Activated T-cell treated with anti-CD3 and anti-CD28 coated beads, Interleukin-2, amount 50 U/mL, for 24 hours (primary cell): Measurements from ENCODE around the gene ANKRD63.
A peak's percentile ranks its signal among the peaks of the same experiment; 100 is the strongest.

Source experiments
- DNase-seq: peaks from one replicate; pipeline ENCODE4 v3.0.0-alpha.2; 2020
- H3K27ac Mint-ChIP-seq: 2 replicates; pipeline ENCODE4 v1.8.0; 2020; ENCODE audit warnings: mild to moderate bottlenecking, mixed read lengths
- H3K27me3 Mint-ChIP-seq: 2 replicates; pipeline ENCODE4 v1.8.0; 2020; ENCODE audit warnings: mixed read lengths
- H3K36me3 Mint-ChIP-seq: 2 replicates; pipeline ENCODE4 v1.8.0; 2020; ENCODE audit warnings: low read depth, mixed read lengths
- H3K4me1 Mint-ChIP-seq: 2 replicates; pipeline ENCODE4 v1.8.0; 2020; ENCODE audit warnings: low read depth, mixed read lengths
- H3K4me3 Mint-ChIP-seq: 2 replicates; pipeline ENCODE4 v1.8.0; 2020; ENCODE audit warnings: mild to moderate bottlenecking, moderate library complexity, mixed read lengths
- H3K9me3 Mint-ChIP-seq: 2 replicates; pipeline ENCODE4 v1.8.0; 2020; ENCODE audit warnings: mixed read lengths

The ANKRD63 gene

DNA sequence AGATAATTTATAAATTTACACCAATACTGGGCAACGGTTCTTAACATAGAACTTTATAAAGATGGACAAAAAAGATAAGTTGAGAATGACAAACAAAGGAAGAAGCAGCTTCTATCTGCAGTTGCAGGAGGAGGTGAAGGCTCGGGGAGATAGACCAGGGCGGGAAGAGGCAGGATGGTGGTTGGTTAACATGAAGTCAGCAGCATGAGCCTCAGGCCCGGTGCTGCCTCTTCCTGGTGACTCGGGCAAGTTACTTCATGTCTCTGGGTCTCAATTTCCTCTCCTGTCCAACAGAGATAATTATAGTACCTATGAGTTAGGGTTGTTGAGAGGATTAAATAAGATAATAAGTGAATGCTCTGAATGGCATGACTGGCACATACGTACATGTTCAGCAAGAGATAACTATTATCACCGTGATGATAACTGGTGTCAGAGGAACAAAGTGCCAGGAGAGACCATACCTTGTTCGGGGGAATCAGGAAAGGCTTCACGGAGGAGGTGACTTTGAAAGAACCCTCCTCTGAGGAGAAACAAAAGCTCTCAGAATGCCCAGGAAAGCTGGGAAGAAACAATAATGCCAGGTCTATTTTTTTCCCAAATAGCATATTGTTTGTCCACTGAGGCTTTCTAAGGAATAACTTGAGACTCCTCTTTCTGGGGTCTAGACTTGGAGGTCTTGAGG is 39.6 kb downstream of the ANKRD63 start:
- H3K27me3 Mint-ChIP-seq, result peaks cover 25% of the 10 kb centered on the region

GRCh38 chr15:40242601-40243000 is 40.3 kb downstream of the ANKRD63 start:
- Mint-ChIP-seq H3K36me3 (no peaks in the 10 kb centered on the region), H3K4me1 (peaks cover 12% of the 10 kb centered on the region), H3K9me3 (no peaks in the 10 kb centered on the region), H3K27me3 (peaks cover 31% of the 10 kb centered on the region), H3K27ac (no peak overlapping the region), H3K4me3 (no peak overlapping the region)
- DNase-seq, result peak; percentile 13

More for the DNA sequence above, 39.6 kb downstream of the ANKRD63 start:
- Mint-ChIP-seq H3K4me3 (no peak overlapping the region), H3K27ac (no peak overlapping the region), H3K4me1 (peaks cover 10% of the 10 kb centered on the region), H3K9me3 (no peaks in the 10 kb centered on the region), H3K36me3 (no peaks in the 10 kb centered on the region)
- no peak for DNase-seq

- DNase-seq, result no peak
- H3K36me3 Mint-ChIP-seq, result no peaks in the 10 kb centered on the region
- H3K4me3 Mint-ChIP-seq, result no peak overlapping the region
- no peak overlapping the region for H3K27ac Mint-ChIP-seq
- H3K27me3 Mint-ChIP-seq, result peaks cover 32% of the 10 kb centered on the region
- H3K9me3 Mint-ChIP-seq, result no peaks in the 10 kb centered on the region
- peaks cover 12% of the 10 kb centered on the region for H3K4me1 Mint-ChIP-seq
Observed at GRCh38 chr15:40242213-40242599, 40.7 kb downstream of the ANKRD63 start.

- Mint-ChIP-seq H3K9me3 (no peaks in the 10 kb centered on the region), H3K27ac (no peak overlapping the region), H3K4me1 (peaks cover 12% of the 10 kb centered on the region), H3K36me3 (no peaks in the 10 kb centered on the region), H3K4me3 (no peak overlapping the region), H3K27me3 (peaks cover 32% of the 10 kb centered on the region)
- no peak for DNase-seq
Observed at GRCh38 chr15:40241269-40242212, 41.3 kb downstream of the ANKRD63 start.

DNA sequence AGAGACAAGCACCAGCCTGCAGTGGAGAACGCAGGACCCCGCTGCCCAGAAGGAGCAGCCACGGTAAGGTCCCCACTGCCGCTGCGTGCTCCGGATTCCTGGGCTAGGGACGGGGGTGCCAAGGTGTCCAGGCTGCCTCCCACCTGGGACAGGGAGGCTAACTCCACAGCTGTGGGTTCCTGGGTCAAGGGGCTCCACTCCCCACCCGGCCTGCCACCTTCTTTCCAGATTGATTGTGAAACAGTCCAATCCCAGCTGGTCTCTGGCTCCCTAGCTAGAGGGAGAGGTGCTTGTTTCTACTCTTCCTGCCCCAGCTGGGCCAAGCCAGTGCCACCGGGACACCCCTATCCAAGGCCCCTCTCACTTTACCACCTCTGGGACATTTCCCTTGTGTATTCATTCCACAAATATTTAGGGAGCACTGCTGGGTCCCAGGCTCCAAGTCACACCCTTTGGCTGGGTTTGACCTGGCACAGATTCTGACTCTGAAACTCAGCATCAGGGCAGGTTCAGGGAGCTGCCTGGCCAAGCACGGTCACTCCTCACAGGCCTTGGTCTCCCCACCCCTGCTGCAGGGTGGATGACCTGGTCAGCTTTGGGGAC is 42.1 kb downstream of the ANKRD63 start:
- Mint-ChIP-seq H3K4me1 (peaks cover 12% of the 10 kb centered on the region), H3K27me3 (peaks cover 32% of the 10 kb centered on the region), H3K4me3 (no peak overlapping the region), H3K36me3 (no peaks in the 10 kb centered on the region), H3K9me3 (no peaks in the 10 kb centered on the region), H3K27ac (no peak overlapping the region)
- DNase-seq, result no peak

DNA sequence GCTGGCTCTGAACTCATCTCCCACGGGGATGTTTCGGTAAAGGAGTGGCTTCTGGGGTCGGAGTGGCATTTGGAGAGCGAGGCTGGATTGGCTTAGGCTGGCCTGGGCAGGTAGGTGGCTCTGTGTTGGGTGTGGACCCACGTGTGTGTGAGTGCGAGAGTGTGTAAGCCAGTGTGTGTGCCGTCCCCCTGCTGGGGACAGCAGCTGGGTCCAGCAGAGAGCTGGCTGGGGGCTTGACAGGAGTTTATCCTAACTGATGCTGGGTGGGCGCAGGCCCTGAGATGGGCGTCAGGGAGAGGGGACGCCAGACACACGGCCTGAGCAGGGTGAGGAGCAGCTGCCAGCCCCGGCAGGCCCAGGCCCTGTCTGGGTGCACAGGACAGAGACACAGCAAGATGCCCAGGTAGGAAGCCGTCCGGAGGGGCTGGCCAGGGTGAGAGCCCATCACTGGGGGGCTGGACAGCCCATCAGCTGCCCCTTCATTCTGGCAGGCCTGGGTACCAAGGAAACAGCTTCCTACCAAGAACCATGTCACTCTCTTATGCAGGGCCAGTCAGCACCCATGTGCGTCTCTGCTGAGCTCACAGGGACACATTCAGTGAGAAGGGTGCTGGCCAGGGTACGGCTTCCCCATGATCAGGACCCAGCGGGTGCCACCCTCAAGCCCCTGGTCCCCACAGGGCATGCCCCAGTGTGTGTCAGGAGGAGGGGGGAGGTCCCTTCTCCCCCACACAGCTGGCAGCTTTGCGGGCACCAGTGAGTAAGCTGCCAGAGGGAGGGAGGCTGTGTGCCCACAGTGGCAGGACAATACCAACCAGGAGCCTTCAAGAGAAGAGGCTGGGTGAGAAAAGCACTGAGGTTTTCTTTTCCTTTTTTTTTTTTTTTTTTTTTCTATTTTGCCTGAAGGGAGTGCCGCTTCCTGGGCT is 42.9 kb downstream of the ANKRD63 start:
- Mint-ChIP-seq H3K27me3 (peaks cover 32% of the 10 kb centered on the region), H3K27ac (peak overlapping the region; percentile 53), H3K4me1 (peaks cover 12% of the 10 kb centered on the region), H3K9me3 (no peaks in the 10 kb centered on the region), H3K36me3 (no peaks in the 10 kb centered on the region), H3K4me3 (no peak overlapping the region)
- no peak for DNase-seq

GRCh38 chr15:40239404-40239692 is 43.5 kb downstream of the ANKRD63 start:
- peaks cover 32% of the 10 kb centered on the region for H3K27me3 Mint-ChIP-seq
- H3K4me1 Mint-ChIP-seq, result peaks cover 12% of the 10 kb centered on the region
- H3K9me3 Mint-ChIP-seq, result no peaks in the 10 kb centered on the region

DNA sequence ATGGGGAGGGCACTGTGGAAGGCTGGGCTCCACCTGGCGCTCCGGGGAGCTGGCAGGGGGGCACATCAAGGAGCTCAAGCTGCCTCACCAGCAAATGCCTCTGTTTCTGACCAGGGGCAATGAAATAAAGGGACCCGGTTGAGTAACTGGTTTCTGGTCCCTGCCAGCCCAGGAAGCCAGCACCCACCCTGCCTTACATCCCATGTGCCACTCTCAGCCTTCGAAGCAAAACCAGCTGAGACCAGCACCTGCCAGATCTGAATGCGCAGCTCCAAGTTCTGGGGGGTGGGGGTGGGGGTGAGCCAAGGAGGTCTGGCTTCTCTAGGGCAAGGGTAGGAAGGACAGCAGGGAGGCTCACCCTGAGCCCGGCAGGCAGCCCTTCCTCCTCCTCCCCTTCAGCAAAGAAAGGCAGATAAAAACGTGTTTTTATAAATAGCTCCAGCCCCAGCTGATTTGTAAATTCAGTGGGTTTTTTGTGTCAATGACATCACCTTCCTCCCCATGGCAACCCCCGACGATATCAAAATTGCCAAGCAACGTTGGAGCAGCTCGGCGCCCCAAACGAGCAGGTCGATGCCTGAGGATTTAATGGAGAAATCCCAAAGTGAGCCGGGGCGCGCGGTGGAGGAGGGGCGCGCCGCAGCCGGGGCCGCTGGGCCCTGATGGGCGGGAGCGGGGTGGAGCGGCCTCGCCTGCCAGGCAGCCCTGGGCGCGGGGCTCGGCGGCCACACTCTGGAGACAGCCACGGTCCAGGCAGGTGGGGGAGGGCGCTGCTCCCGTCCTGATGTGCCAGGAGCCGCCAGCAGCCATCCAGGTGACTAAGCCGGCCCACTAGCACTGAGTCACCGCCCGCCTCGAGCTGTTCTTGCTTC is 44.1 kb downstream of the ANKRD63 start, which contains the start of gene PAK6:
TSS of gene PAK6 (plus strand) at position 532 of the 872 bp plus-strand sequence. CDS start 25,723 bp downstream, outside the sequence.
- Mint-ChIP-seq H3K4me1 (peaks cover 12% of the 10 kb centered on the region), H3K27ac (peak within 1 kb of the TSS; percentile 53), H3K9me3 (no peaks in the 10 kb centered on the region), H3K36me3 (no peaks in the 10 kb centered on the region), H3K4me3 (no peak within 1 kb of the TSS), H3K27me3 (peaks cover 32% of the 10 kb centered on the region)
- peak; percentile 54 for DNase-seq

More at GRCh38 chr15:40239404-40239692, 43.5 kb downstream of the ANKRD63 start:
- Mint-ChIP-seq H3K4me3 (no peak overlapping the region), H3K27ac (peak overlapping the region; percentile 53), H3K36me3 (no peaks in the 10 kb centered on the region)
- DNase-seq, result no peak

- no peak for DNase-seq
- Mint-ChIP-seq H3K27ac (no peak overlapping the region), H3K9me3 (no peaks in the 10 kb centered on the region), H3K36me3 (peaks cover 6% of the 10 kb centered on the region), H3K27me3 (peaks cover 26% of the 10 kb centered on the region), H3K4me3 (no peak overlapping the region), H3K4me1 (peaks cover 12% of the 10 kb centered on the region)
Observed at GRCh38 chr15:40235201-40235885, 47.5 kb downstream of the ANKRD63 start.

DNA sequence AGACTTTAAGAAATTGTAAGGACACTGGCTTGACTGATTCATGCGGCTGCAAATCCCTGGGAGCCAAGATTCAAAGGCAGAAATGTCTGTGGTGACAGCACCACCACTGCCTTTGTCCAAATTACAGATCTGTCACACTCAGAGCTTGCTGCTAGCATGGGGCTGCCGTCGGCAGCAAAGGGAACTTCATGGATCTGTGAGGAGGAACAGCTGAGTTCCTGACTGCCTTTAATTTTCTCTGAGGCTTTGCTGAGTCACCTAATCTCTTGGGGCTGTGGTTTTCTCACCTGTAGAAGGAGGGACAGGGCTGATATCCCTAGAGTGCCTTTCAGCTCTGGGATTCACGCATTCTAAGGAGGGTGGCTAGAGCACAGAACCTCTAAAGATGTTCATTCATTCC is 48.1 kb downstream of the ANKRD63 start:
- no peak overlapping the region for H3K27ac Mint-ChIP-seq
- no peak for DNase-seq
- H3K4me3 Mint-ChIP-seq, result no peak overlapping the region
- peaks cover 20% of the 10 kb centered on the region for H3K27me3 Mint-ChIP-seq
- H3K36me3 Mint-ChIP-seq, result peaks cover 10% of the 10 kb centered on the region
- no peaks in the 10 kb centered on the region for H3K9me3 Mint-ChIP-seq
- peaks cover 12% of the 10 kb centered on the region for H3K4me1 Mint-ChIP-seq

GRCh38 chr15:40233727-40234577 is 48.9 kb downstream of the ANKRD63 start:
- DNase-seq, result no peak
- no peaks in the 10 kb centered on the region for H3K9me3 Mint-ChIP-seq
- H3K36me3 Mint-ChIP-seq, result peaks cover 12% of the 10 kb centered on the region
- H3K4me3 Mint-ChIP-seq, result no peak overlapping the region
- peaks cover 14% of the 10 kb centered on the region for H3K27me3 Mint-ChIP-seq
- no peak overlapping the region for H3K27ac Mint-ChIP-seq
- H3K4me1 Mint-ChIP-seq, result peaks cover 7% of the 10 kb centered on the region

GRCh38 chr15:40232625-40233070 is 50.2 kb downstream of the ANKRD63 start:
- Mint-ChIP-seq H3K27ac (no peak overlapping the region), H3K36me3 (peaks cover 16% of the 10 kb centered on the region), H3K4me3 (no peak overlapping the region), H3K4me1 (no peaks in the 10 kb centered on the region), H3K9me3 (no peaks in the 10 kb centered on the region), H3K27me3 (peaks cover 1% of the 10 kb centered on the region)
- no peak for DNase-seq
